H9 (cell line): ENCODE measurements around the gene PLEKHA7. TPM values are rescaled to one million over a fixed set of nuclear protein-coding genes. Genes with fewer than 3 reads are reported as not detected.
A peak's percentile ranks its signal among the peaks of the same experiment; 100 is the strongest.

Source experiments
- DNase-seq: peaks from one replicate; pipeline ENCODE4 v3.0.0-alpha.2; 2017
- H2AFZ ChIP-seq: one replicate; pipeline ENCODE4 v1.6.1; 2013; ENCODE audit warnings: mild to moderate bottlenecking, low read length, control low read depth, moderate library complexity
- H2AK5ac ChIP-seq: 2 replicates; pipeline ENCODE4 v1.6.1; 2013; ENCODE audit warnings: low read length, control low read depth, mixed read lengths; ENCODE audit not compliant: insufficient read length
- H2BK120ac ChIP-seq: one replicate; pipeline ENCODE4 v1.6.1; 2013; ENCODE audit warnings: low read depth, mild to moderate bottlenecking, low read length, control low read depth, inconsistent platforms; ENCODE audit not compliant: poor library complexity, severe bottlenecking
- H2BK12ac ChIP-seq: 2 replicates; pipeline ENCODE4 v1.6.1; 2013; ENCODE audit warnings: low read length, control low read depth, mixed read lengths, low read depth; ENCODE audit not compliant: insufficient read length
- H2BK15ac ChIP-seq: 2 replicates; pipeline ENCODE4 v1.6.1; 2013; ENCODE audit warnings: low read depth, low read length, control low read depth
- H2BK20ac ChIP-seq: one replicate; pipeline ENCODE4 v1.6.1; 2013; ENCODE audit warnings: low read depth, mild to moderate bottlenecking, low read length, control low read depth, inconsistent platforms; ENCODE audit not compliant: poor library complexity, severe bottlenecking
- H2BK5ac ChIP-seq: 2 replicates; pipeline ENCODE4 v1.6.1; 2013; ENCODE audit warnings: low read length, control low read depth, mixed read lengths; ENCODE audit not compliant: insufficient read length
- H3K14ac ChIP-seq: 2 replicates; pipeline ENCODE4 v1.6.1; 2013; ENCODE audit warnings: low read length, control low read depth; ENCODE audit not compliant: insufficient read depth
- H3K18ac ChIP-seq: 2 replicates; pipeline ENCODE4 v1.6.1; 2013; ENCODE audit warnings: low read depth, mild to moderate bottlenecking, mixed read lengths, low read length, control low read depth; ENCODE audit not compliant: insufficient read length
- H3K23ac ChIP-seq: 2 replicates; pipeline ENCODE4 v1.6.1; 2013; ENCODE audit warnings: low read length, control low read depth, mixed read lengths, low read depth; ENCODE audit not compliant: insufficient read length
- H3K23me2 ChIP-seq: 2 replicates; pipeline ENCODE4 v1.6.1; 2013; ENCODE audit warnings: low read depth, mild to moderate bottlenecking, mixed read lengths, low read length, control low read depth; ENCODE audit not compliant: insufficient read length, poor library complexity, severe bottlenecking
- H3K27ac ChIP-seq: 2 replicates; pipeline ENCODE4 v1.5.1; 2013; ENCODE audit warnings: low read length, control low read depth, mixed read lengths, low read depth; ENCODE audit not compliant: insufficient read length
- H3K27me3 ChIP-seq: 2 replicates; pipeline ENCODE4 v1.6.1; 2013; ENCODE audit warnings: low read length, control low read depth, inconsistent platforms; ENCODE audit not compliant: insufficient read depth
- H3K4ac ChIP-seq: 2 replicates; pipeline ENCODE4 v1.6.1; 2013; ENCODE audit warnings: low read depth, mild to moderate bottlenecking, control low read depth, inconsistent platforms, low read length, moderate library complexity
- H3K4me1 ChIP-seq: 2 replicates; pipeline ENCODE4 v1.6.1; 2013; ENCODE audit warnings: low read length, control low read depth, inconsistent platforms; ENCODE audit not compliant: insufficient read depth
- H3K4me2 ChIP-seq: 2 replicates; pipeline ENCODE4 v1.6.1; 2013; ENCODE audit warnings: low read length, control low read depth, mixed read lengths; ENCODE audit not compliant: insufficient read length, insufficient read depth
- H3K56ac ChIP-seq: 2 replicates; pipeline ENCODE4 v1.6.1; 2013; ENCODE audit warnings: low read depth, mild to moderate bottlenecking, mixed read lengths, low read length, control low read depth; ENCODE audit not compliant: insufficient read length
- H3K79me1 ChIP-seq: 2 replicates; pipeline ENCODE4 v1.6.1; 2013; ENCODE audit warnings: low read depth, mild to moderate bottlenecking, moderate library complexity, low read length, control low read depth, inconsistent platforms; ENCODE audit not compliant: insufficient read depth, poor library complexity, severe bottlenecking
- H3K79me2 ChIP-seq: 2 replicates; pipeline ENCODE4 v1.6.1; 2013; ENCODE audit warnings: low read length, control low read depth, inconsistent platforms; ENCODE audit not compliant: insufficient read depth
- H3K9ac ChIP-seq: 2 replicates; pipeline ENCODE4 v1.6.1; 2013; ENCODE audit warnings: low read length, control low read depth, mixed read lengths; ENCODE audit not compliant: insufficient read length; ENCODE audit errors: extremely low read depth
- H3K9me3 ChIP-seq: one replicate; pipeline ENCODE4 v1.6.1; 2013; ENCODE audit warnings: low read depth, low read length, inconsistent platforms; ENCODE audit not compliant: control insufficient read depth
- H3T11ph ChIP-seq: one replicate; pipeline ENCODE4 v1.6.1; 2013; ENCODE audit warnings: mild to moderate bottlenecking, low read length, control low read depth, inconsistent platforms
- H4K20me1 ChIP-seq: one replicate; pipeline ENCODE4 v1.6.1; 2013; ENCODE audit not compliant: control insufficient read depth, insufficient read length, insufficient read depth
- H4K5ac ChIP-seq: 2 replicates; pipeline ENCODE4 v1.6.1; 2013; ENCODE audit warnings: low read depth, mild to moderate bottlenecking, mixed read lengths, low read length, control low read depth; ENCODE audit not compliant: insufficient read length
- H4K8ac ChIP-seq: replicated peaks from 2 replicates; pipeline ENCODE4 v1.6.1; 2013; ENCODE audit warnings: low read length, control low read depth, mixed read lengths, low read depth; ENCODE audit not compliant: insufficient read length
- H4K91ac ChIP-seq: 2 replicates; pipeline ENCODE4 v1.6.1; 2013; ENCODE audit warnings: low read depth, mild to moderate bottlenecking, moderate library complexity, mixed read lengths, low read length, control low read depth; ENCODE audit not compliant: insufficient read length
- H3K27ac Mint-ChIP-seq, 3 experiments: 2 replicates in 2 of 3; 3 replicates in 1 of 3; pipeline ENCODE4 v1.8.0; 2020 to 2021; ENCODE audit warnings: mixed read lengths in 3 of 3, mild to moderate bottlenecking in 1 of 3, moderate library complexity in 1 of 3
- H3K27me3 Mint-ChIP-seq: 2 replicates; pipeline ENCODE4 v1.8.0; 2021; ENCODE audit warnings: low read depth, mild to moderate bottlenecking, moderate library complexity, mixed read lengths
- H3K36me3 Mint-ChIP-seq, 3 experiments: 2 replicates in 2 of 3; 3 replicates in 1 of 3; pipeline ENCODE4 v1.8.0; 2020 to 2021; ENCODE audit warnings: low read depth in 3 of 3, mixed read lengths in 3 of 3; ENCODE audit not compliant: insufficient read depth in 1 of 3
- H3K4me1 Mint-ChIP-seq, 2 experiments: 2 replicates each; pipeline ENCODE4 v1.8.0; 2020; ENCODE audit warnings: mixed read lengths in 2 of 2
- H3K4me3 Mint-ChIP-seq, 2 experiments: 2 replicates in 1 of 2; 3 replicates in 1 of 2; pipeline ENCODE4 v1.8.0; 2020 to 2021; ENCODE audit warnings: mild to moderate bottlenecking in 2 of 2, mixed read lengths in 2 of 2, moderate library complexity in 1 of 2
- H3K9me3 Mint-ChIP-seq, 2 experiments: 2 replicates in 1 of 2; 3 replicates in 1 of 2; pipeline ENCODE4 v1.8.0; 2020; ENCODE audit warnings: mild to moderate bottlenecking in 2 of 2, mixed read lengths in 2 of 2, moderate library complexity in 1 of 2
- CTCF ChIP-seq: fragments of 200-600 bp; sonication (generic); conservative IDR thresholded peaks from 3 replicates; pipeline ENCODE4 v1.8.0; 2021; ENCODE audit warnings: antibody characterized with exemption, mild to moderate bottlenecking
- WGBS: extraction: QIAGEN DNeasy Blood & Tissue Kit; methylation state at CpG from one replicate; pipeline ENCODE4 v1.1.7; 2013; ENCODE audit warnings: missing lambda C conversion rate, low lambda C conversion rate, mixed read lengths; ENCODE audit not compliant: insufficient read length; ENCODE audit errors: extremely low coverage; 5-methylcytosine and 5-hydroxymethylcytosine counted together
- total RNA-seq: library from RNA; stranded (reverse); gene quantifications from 2 replicates; pipeline ENCODE4 v1.2.1, GENCODE V29; 2021

Gene PLEKHA7
- total RNA-seq, 1 experiment from 2014 or later, result 21.0 TPM

- Histone ChIP-seq H3K56ac (no peak overlapping the region), H4K20me1 (no peaks in the 10 kb centered on the region), H3K9ac (peak overlapping the region; percentile 16), H2AK5ac (no peak overlapping the region), H3K4me1 (peaks cover 10% of the 10 kb centered on the region), H3K27ac (no peak overlapping the region), H4K8ac (no peak overlapping the region), H3T11ph (no peak overlapping the region), H2BK120ac (no peak overlapping the region), H3K9me3 (no peaks in the 10 kb centered on the region), H4K5ac (no peak overlapping the region), H3K4ac (no peak overlapping the region), H2BK20ac (no peak overlapping the region), H3K79me2 (no peaks in the 10 kb centered on the region), H3K18ac (no peak overlapping the region), H2AFZ (no peak overlapping the region), H3K4me2 (peak overlapping the region; percentile 44), H2BK5ac (no peak overlapping the region), H3K27me3 (no peaks in the 10 kb centered on the region), H2BK15ac (no peak overlapping the region), H3K14ac (no peak overlapping the region), H2BK12ac (no peak overlapping the region), H3K23ac (no peak overlapping the region), H3K79me1 (no peaks in the 10 kb centered on the region), H3K23me2 (no peaks in the 10 kb centered on the region), H4K91ac (no peak overlapping the region)
- Mint-ChIP-seq H3K27me3 (peaks cover 27% of the 10 kb centered on the region), H3K4me1 (peaks cover 68% of the 10 kb centered on the region in 2 experiments), H3K36me3 (no peaks in the 10 kb centered on the region), H3K27ac (peak overlapping the region; percentile 10 to 57 (median 31); a peak in 4 of 7 replicates), H3K4me3 (peak overlapping the region; percentile 47 to 69), H3K9me3 (no peaks in the 10 kb centered on the region)
- peak; percentile 72 for DNase-seq
- TF ChIP-seq CTCF, result no peak
- no CpG with 5 or more reads among the region's 7 CpGs for WGBS
Measured at GRCh38 chr11:16897470-16898061, 116.6 kb downstream of the PLEKHA7 start.
